BLaER1 (cell line): Measurements from ENCODE around the gene VPREB1.
"Not testable (repeated sequence)": the region's sequence is repeated elsewhere in the genome, so short reads cannot be mapped to it uniquely, and the experiment has no call there.

Experiments
- H3K27ac ChIP-seq: shearing (Covaris generic); formaldehyde crosslinking; 2 replicates; pipeline ENCODE4 v1.8.1; 2022
- H3K27me3 ChIP-seq: shearing (Covaris generic); formaldehyde crosslinking; 2 replicates; pipeline ENCODE4 v1.8.1; 2022
- H3K36me3 ChIP-seq: shearing (Covaris generic); formaldehyde crosslinking; 2 replicates; pipeline ENCODE4 v1.8.1; 2022
- H3K4me1 ChIP-seq: shearing (Covaris generic); formaldehyde crosslinking; 2 replicates; pipeline ENCODE4 v1.8.1; 2022
- H3K4me2 ChIP-seq: shearing (Covaris generic); formaldehyde crosslinking; 2 replicates; pipeline ENCODE4 v1.8.1; 2022
- H3K4me3 ChIP-seq: shearing (Covaris generic); formaldehyde crosslinking; 2 replicates; pipeline ENCODE4 v1.8.1; 2022
- H3K9ac ChIP-seq: shearing (Covaris generic); formaldehyde crosslinking; 2 replicates; pipeline ENCODE4 v1.8.1; 2022
- H3K9me3 ChIP-seq: shearing (Covaris generic); formaldehyde crosslinking; 2 replicates; pipeline ENCODE4 v1.8.1; 2022
- H4K20me1 ChIP-seq: shearing (Covaris generic); formaldehyde crosslinking; 2 replicates; pipeline ENCODE4 v1.8.1; 2022

Gene VPREB1

DNA sequence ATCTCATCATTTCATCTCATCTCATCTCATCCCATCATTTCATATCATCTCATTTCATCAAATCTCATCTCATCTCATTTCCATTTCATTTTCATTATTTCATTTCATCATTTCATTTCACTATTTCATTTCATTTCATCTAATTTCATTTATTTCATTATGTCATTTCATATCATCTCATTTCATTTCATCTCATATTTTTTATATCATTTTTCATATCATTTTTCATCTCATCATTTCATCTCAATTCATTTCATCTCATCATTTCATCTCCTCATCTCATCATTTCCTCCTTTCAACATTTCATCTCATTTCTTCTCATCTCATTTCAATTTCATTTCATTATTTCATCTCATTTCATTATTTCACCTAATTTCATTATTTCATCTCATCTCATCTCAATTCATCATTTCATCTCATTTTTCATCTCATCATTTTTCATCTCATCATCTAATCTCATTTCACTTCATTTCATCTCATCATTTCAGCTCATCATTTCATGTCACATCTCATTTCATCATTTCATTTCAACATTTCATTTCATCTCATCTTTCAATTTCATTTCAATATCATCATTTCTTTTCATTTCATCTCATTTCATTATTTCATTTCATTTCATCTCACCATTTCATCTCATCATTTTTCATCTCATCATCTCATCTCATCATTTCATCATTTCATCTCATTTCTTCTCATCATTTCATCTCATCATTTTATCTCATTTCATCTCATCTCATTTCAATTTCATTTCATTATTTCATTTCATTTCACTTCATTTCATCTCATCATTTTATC is 40.6 kb downstream of the VPREB1 start:
- H3K27ac ChIP-seq, H3K9me3 ChIP-seq, H3K27me3 ChIP-seq, H3K4me3 ChIP-seq, H3K9ac ChIP-seq, H4K20me1 ChIP-seq, H3K4me2 ChIP-seq, H3K4me1 ChIP-seq, H3K36me3 ChIP-seq: not testable (repeated sequence)

DNA sequence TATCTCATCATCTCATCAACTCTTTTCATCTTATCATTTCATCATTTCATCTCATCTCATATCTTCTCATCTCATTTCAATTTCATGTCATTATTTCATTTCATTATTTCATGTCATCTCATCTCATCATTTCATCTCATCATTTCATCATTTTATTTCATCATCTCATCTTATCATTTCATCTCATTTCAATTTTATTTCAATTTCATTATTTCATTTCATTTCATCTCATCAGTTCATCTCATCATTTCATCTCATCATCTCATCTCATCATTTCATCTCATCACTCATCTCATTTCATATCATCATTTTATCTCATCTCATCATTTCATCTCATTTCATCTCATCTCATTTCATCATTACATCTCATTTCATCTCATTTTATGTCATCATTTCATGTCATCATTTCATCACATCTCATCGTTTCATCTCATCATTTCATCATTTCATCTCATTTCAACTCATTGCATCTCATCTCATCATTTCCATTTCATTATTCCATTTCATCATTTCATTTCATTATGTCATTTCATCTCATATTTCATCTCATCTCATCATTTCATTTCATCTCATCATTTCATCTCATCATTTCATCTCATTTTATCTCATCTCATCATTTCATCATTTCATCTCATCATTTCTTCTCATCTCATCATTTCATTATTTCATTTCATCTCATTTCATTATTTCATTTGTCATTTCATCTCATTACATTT is 42.0 kb downstream of the VPREB1 start:
- H3K9me3 ChIP-seq, H3K27me3 ChIP-seq, H4K20me1 ChIP-seq, H3K9ac ChIP-seq, H3K4me1 ChIP-seq, H3K4me3 ChIP-seq, H3K4me2 ChIP-seq, H3K27ac ChIP-seq: not testable (repeated sequence)
- peaks cover 16% of the 10 kb centered on the region for H3K36me3 ChIP-seq

DNA sequence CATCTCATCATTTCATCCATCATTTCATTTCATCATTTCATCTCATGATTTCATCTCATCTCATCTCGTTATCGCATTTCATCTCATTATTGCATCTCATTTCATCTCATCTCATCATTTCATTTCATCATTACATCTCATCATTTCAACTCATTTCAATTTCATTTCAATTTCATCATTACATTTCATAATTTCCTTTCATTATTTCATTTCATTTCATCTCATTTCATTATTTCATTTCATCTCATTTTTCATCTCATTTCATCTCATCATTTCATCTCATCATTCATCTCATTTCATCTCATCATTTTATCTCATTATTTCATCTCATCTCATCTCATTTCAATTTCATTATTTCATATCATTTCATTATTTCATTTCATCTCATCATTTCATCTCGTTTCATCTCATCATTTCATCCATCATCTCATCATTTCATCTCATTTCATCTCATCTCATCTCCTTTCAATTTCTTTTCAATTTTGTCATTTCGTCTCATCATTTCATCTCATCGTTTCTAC is 42.6 kb downstream of the VPREB1 start:
- peaks cover 22% of the 10 kb centered on the region for H3K36me3 ChIP-seq
- not testable (repeated sequence) for H3K9me3 ChIP-seq, H4K20me1 ChIP-seq, H3K4me3 ChIP-seq, H3K27me3 ChIP-seq, H3K4me2 ChIP-seq, H3K4me1 ChIP-seq, H3K9ac ChIP-seq, H3K27ac ChIP-seq

DNA sequence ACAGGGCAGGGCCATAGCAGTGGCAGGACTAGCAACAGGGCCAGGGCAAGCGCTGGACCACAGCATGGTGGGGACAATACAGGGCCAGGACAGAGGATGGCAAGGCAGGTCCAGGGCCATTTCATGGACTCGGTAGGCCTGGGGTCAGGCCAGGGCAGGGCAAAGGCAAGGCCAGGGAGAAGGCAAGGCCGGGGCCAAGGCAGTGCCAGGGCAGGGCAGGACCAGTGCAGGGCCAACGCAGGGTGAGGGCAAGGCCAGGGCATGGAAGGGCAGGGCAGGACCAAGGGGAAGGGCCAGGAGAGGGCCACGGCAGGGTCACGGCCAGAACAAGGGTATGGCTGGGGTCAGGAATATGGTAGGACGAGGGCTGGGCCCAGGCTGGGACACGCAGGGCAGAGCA is 45.1 kb downstream of the VPREB1 start:
- H3K4me2 ChIP-seq, H3K27ac ChIP-seq, H3K4me3 ChIP-seq, H3K27me3 ChIP-seq, H3K9ac ChIP-seq, H3K4me1 ChIP-seq, H3K9me3 ChIP-seq: not testable (repeated sequence)
- Histone ChIP-seq H3K36me3 (peaks cover 44% of the 10 kb centered on the region), H4K20me1 (peaks cover 28% of the 10 kb centered on the region)

DNA sequence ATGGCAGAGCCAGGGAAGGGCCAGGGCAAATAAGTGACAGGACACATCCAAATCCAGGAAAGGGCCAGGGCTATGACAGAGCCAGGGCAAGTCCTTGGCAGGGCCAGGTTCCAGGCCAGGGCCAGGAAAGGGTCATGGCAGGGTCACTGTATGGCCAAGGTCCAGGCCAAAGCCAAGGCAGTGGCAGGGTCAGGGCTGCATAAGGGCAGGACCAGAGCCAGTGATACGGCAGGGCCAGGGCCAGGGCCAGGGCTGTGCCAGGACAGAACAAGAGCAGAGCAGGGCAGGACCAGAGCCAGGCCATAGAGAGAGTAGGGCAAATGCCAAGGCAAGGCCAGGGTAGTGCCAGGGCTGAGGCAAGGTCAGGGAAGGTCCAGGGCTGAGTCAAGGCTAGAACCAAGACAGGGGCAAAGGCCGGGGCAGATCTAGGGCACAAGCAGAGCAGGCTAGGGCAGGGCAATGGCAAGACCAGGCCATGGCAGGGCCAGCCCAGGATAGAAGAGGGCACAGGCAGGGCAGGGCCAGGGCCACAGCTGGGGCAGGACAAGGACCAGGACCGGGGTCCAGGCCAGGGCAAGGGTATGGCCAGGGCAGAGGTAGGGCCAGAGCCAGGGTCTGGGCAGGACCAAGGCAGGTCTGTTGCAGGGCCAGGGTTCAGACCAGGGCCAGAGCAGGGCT is 46.7 kb downstream of the VPREB1 start:
- H3K4me3 ChIP-seq, H3K27ac ChIP-seq, H3K4me1 ChIP-seq, H3K27me3 ChIP-seq, H3K9me3 ChIP-seq, H3K4me2 ChIP-seq, H3K9ac ChIP-seq: not testable (repeated sequence)
- H3K36me3 ChIP-seq, result peaks cover 48% of the 10 kb centered on the region
- peaks cover 42% of the 10 kb centered on the region for H4K20me1 ChIP-seq

GRCh38 chr22:22292656-22293055 is 48.1 kb downstream of the VPREB1 start:
- not testable (repeated sequence) for H3K27ac ChIP-seq, H3K9ac ChIP-seq, H3K4me2 ChIP-seq, H3K27me3 ChIP-seq, H3K4me1 ChIP-seq, H3K9me3 ChIP-seq, H3K4me3 ChIP-seq
- H3K36me3 ChIP-seq, result peaks cover 48% of the 10 kb centered on the region
- H4K20me1 ChIP-seq, result peaks cover 42% of the 10 kb centered on the region

- H3K36me3 ChIP-seq, result peaks cover 48% of the 10 kb centered on the region
- H3K27ac ChIP-seq, H3K4me3 ChIP-seq, H3K4me2 ChIP-seq, H3K4me1 ChIP-seq, H3K27me3 ChIP-seq, H3K9ac ChIP-seq, H3K9me3 ChIP-seq: not testable (repeated sequence)
- peaks cover 42% of the 10 kb centered on the region for H4K20me1 ChIP-seq
These were observed 48.9 kb downstream of the VPREB1 start for GRCh38 chr22:22293436-22293835.

DNA sequence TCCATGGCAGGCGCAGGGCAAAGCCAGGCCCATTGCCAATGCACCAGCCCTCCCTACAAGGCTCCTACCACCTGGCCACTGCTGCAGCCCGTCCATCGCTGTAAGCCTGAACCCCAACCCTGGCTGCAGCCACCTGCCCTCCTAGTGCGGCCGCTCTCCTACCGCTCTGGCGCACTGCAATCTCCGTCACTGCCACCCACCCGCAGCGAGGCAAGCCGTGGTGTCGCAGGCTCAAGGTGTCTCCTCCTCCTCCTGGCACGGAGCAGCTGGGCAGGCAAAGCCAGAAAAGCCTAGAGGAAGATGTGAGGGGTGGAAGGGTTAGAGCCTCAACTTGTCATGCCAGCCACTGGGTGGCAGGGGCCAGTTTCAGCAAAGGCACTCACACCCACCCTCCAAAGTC is 50.1 kb downstream of the VPREB1 start:
- peaks cover 12% of the 10 kb centered on the region for H3K4me1 ChIP-seq
- H3K27me3 ChIP-seq, H3K9ac ChIP-seq, H3K4me2 ChIP-seq, H3K9me3 ChIP-seq, H3K27ac ChIP-seq, H3K4me3 ChIP-seq: not testable (repeated sequence)
- H3K36me3 ChIP-seq, result peaks cover 43% of the 10 kb centered on the region
- peaks cover 42% of the 10 kb centered on the region for H4K20me1 ChIP-seq
